Type B pancreatic cell (in vitro differentiated cells): ENCODE data around the gene PARD3. TPM values are rescaled to one million over a fixed set of nuclear protein-coding genes. Genes with fewer than 3 reads are reported as not detected.
"Not testable (repeated sequence)": the region's sequence is repeated elsewhere in the genome, so short reads cannot be mapped to it uniquely, and the experiment has no call there.

ENCODE experiments used
- DNase-seq: peaks from one replicate; pipeline ENCODE4 v3.0.0; 2021; ENCODE audit warnings: mixed read lengths; ENCODE audit not compliant: unreplicated experiment; ENCODE audit errors: extremely low spot score
- H3K27ac Mint-ChIP-seq: 2 replicates; pipeline ENCODE4 v1.8.0; 2021; ENCODE audit warnings: mild to moderate bottlenecking, mixed read lengths
- H3K27me3 Mint-ChIP-seq: 2 replicates; pipeline ENCODE4 v1.8.0; 2021; ENCODE audit warnings: mixed read lengths
- H3K36me3 Mint-ChIP-seq: 2 replicates; pipeline ENCODE4 v1.8.0; 2021; ENCODE audit warnings: mixed read lengths
- H3K4me1 Mint-ChIP-seq: one replicate; pipeline ENCODE4 v1.8.0; 2021; ENCODE audit warnings: mixed read lengths; ENCODE audit not compliant: unreplicated experiment
- H3K4me3 Mint-ChIP-seq: 2 replicates; pipeline ENCODE4 v1.8.0; 2021; ENCODE audit warnings: mild to moderate bottlenecking, mixed read lengths
- H3K9me3 Mint-ChIP-seq: 2 replicates; pipeline ENCODE4 v1.8.0; 2021; ENCODE audit warnings: mixed read lengths
- total RNA-seq: library from RNA; stranded (reverse); gene quantifications from 2 replicates; pipeline ENCODE4 v1.2.1, GENCODE V29; 2021; ENCODE audit warnings: low replicate concordance
- TF ChIP-seq, protein P1 (sequence below): fragments of 200-600 bp; sonication (generic); conservative IDR thresholded peaks from 2 replicates; pipeline ENCODE4 v1.5.0; 2021; ENCODE audit warnings: antibody characterized with exemption, mild to moderate bottlenecking

PARD3 gene
- total RNA-seq, 1 donor from 2014 or later, result 52.3 TPM

DNA sequence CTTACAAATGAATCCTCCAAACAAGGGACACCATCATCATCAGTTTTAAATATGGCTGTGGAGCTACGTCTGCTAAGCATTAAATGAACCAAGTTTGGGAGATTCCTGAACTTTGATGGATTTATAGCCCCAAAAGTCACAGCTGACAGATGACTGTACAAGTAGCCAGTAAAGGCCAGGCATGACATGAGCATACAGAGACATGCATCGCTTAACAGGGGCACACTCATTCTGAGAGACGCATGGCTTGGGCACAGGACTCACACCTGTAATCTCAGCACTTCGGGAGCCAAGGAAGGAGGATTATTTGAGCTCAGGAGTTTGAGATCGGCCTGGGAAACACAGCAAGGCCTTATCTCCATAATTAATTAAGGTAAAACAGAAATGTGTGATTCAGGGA, 166.2 kb downstream of the PARD3 start:
- H3K27ac Mint-ChIP-seq, result no peak overlapping the region
- TF ChIP-seq, protein P1, sequence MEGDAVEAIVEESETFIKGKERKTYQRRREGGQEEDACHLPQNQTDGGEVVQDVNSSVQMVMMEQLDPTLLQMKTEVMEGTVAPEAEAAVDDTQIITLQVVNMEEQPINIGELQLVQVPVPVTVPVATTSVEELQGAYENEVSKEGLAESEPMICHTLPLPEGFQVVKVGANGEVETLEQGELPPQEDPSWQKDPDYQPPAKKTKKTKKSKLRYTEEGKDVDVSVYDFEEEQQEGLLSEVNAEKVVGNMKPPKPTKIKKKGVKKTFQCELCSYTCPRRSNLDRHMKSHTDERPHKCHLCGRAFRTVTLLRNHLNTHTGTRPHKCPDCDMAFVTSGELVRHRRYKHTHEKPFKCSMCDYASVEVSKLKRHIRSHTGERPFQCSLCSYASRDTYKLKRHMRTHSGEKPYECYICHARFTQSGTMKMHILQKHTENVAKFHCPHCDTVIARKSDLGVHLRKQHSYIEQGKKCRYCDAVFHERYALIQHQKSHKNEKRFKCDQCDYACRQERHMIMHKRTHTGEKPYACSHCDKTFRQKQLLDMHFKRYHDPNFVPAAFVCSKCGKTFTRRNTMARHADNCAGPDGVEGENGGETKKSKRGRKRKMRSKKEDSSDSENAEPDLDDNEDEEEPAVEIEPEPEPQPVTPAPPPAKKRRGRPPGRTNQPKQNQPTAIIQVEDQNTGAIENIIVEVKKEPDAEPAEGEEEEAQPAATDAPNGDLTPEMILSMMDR, result no peak
- H3K9me3 Mint-ChIP-seq, result no peaks in the 10 kb centered on the region
- no peaks in the 10 kb centered on the region for H3K27me3 Mint-ChIP-seq
- H3K36me3 Mint-ChIP-seq, result no peaks in the 10 kb centered on the region
- no peak for DNase-seq
- H3K4me3 Mint-ChIP-seq, result no peak overlapping the region
- peaks cover 34% of the 10 kb centered on the region for H3K4me1 Mint-ChIP-seq

DNA sequence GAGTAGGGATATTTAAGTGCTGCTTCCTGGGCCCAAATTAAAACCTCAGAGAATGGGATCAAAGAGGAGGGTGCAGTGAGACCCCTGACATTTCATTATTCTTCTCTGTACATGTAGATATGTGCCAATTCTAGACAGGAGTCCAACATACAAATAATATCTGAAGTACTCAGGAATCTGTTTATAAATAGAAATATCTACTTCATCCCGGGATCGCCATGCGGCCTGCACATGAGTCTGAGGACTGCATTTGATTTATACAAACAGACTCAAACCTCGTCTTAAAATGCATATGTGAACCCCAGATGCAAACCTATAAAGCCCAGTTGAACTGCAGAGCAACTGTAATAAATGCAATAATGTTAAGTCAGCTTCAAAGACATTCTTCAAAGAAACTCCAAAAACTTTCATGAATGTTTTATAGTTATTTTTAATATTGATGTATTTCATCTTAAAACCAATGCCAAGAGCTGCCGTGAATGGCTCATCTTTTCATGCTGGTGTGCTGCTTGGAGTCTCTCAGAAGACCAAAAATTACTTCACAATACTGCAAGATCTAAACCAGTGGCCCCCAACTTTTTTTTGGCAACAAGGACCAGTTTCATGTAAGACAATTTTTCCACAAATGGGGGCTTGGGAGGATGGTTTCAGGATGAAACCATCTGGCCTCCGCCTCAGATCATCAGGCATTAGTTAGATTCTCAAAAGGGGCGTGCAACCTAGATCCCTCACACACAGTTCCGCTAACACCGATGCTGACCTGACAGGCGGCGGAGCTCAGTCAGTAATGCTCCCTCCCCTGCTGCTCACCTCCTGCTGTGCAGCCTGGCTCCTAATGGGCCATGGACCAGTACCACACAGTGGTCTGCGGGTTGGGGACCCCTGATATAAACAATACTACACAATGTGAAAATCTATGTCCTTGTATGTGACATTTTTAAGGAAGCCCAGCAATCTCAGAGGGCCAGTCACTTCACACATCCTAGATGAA, 166.9 kb downstream of the PARD3 start:
- no peak overlapping the region for H3K27ac Mint-ChIP-seq
- TF ChIP-seq, protein P1, result no peak
- no peaks in the 10 kb centered on the region for H3K27me3 Mint-ChIP-seq
- peaks cover 35% of the 10 kb centered on the region for H3K4me1 Mint-ChIP-seq
- no peak for DNase-seq
- H3K36me3 Mint-ChIP-seq, result no peaks in the 10 kb centered on the region
- H3K9me3 Mint-ChIP-seq, result no peaks in the 10 kb centered on the region
- no peak overlapping the region for H3K4me3 Mint-ChIP-seq

DNA sequence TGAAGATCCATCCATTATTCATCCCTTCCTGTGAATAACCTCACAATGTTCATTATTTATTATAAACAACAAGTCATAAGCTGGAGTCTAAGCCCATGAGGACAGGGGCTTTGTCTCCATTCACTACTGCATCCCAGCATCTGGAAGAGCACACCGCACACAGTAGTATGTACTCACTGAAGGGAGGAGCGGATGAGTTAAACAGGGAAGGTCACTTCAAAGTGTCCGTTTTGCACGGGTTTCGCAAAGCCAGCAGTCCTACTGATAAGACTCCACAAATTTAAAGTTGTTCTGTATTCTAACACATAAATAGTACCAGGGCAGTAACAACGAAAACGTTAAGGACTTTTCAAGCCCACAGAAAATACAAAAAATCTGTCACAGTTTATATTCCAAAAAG, 167.9 kb downstream of the PARD3 start:
- no peaks in the 10 kb centered on the region for H3K36me3 Mint-ChIP-seq
- no peak for DNase-seq
- no peak overlapping the region for H3K4me3 Mint-ChIP-seq
- no peak overlapping the region for H3K27ac Mint-ChIP-seq
- TF ChIP-seq, protein P1, result no peak
- H3K9me3 Mint-ChIP-seq, result no peaks in the 10 kb centered on the region
- no peaks in the 10 kb centered on the region for H3K27me3 Mint-ChIP-seq
- H3K4me1 Mint-ChIP-seq, result peaks cover 37% of the 10 kb centered on the region

DNA sequence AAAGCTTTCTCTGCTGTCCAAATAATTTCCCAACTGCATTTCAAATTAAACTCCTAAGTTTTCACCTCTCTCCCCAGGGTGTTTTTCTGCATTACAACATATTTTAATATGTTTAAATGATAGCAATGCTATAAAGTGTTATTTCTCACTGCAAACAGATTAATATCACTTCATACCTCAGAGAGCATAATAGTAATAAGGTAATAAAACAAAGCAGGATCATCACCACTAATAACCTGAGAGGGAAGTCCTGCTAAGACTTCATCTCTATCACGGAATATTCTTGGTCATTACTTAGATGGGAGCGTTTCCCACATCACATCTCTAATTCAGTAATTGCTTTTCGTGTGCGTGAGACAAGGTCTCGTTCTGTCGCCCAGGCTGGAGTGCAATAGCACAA, 168.8 kb downstream of the PARD3 start:
- no peak overlapping the region for H3K4me3 Mint-ChIP-seq
- H3K4me1 Mint-ChIP-seq, result peaks cover 37% of the 10 kb centered on the region
- H3K36me3 Mint-ChIP-seq, result no peaks in the 10 kb centered on the region
- no peaks in the 10 kb centered on the region for H3K27me3 Mint-ChIP-seq
- TF ChIP-seq, protein P1, result no peak
- no peak for DNase-seq
- H3K27ac Mint-ChIP-seq, result no peak overlapping the region
- H3K9me3 Mint-ChIP-seq, result no peaks in the 10 kb centered on the region

DNA sequence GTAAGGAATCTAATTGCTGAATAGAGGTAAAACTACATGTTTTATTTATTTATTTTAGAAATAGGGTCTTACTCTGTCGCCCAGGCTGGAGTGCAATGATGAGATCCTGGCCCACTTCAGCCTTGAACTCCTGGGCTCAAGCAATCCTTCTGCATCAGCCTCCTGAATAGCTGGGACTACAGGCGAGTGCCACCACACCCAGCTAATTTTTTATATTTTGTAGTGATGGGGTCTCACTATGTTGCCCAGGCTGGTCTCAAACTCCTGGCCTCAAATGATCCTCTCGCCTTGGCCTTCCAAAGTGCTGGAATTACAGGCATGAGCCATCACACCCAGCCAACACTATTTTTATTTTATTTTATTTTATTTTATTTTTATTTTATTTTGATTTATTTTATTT, 170.3 kb downstream of the PARD3 start:
- H3K4me1 Mint-ChIP-seq, result peaks cover 39% of the 10 kb centered on the region
- H3K4me3 Mint-ChIP-seq, DNase-seq, H3K36me3 Mint-ChIP-seq, H3K9me3 Mint-ChIP-seq, H3K27me3 Mint-ChIP-seq, H3K27ac Mint-ChIP-seq: not testable (repeated sequence)

DNA sequence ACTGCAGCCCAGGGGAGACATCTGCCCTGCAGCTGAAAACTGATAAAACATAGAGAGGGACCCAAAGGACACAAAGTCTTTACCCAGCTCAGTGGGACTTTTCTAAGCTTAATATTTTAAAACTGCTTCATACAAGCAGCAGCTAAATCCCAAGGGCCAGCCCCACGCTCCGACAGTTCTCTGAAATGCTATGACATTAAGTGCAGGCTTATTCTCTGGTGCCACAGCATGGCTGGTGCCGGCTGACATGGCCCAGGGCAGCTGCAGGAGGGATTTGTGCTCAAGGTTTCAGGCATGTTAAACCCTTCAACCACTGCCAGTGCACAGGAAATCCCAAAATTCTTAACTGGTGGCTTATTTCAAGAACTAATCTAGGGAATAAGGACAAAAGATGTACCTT, 170.9 kb downstream of the PARD3 start:
- Mint-ChIP-seq H3K4me3 (no peak overlapping the region), H3K27ac (no peak overlapping the region), H3K4me1 (peaks cover 44% of the 10 kb centered on the region), H3K9me3 (no peaks in the 10 kb centered on the region), H3K36me3 (no peaks in the 10 kb centered on the region), H3K27me3 (no peaks in the 10 kb centered on the region)
- DNase-seq, result no peak
- TF ChIP-seq, protein P1, result no peak
